Immature natural killer cell (primary cell): Measurements from ENCODE around the gene STK36. TPM values are rescaled to one million over a fixed set of nuclear protein-coding genes. Genes with fewer than 3 reads are reported as not detected.

Source experiments
- DNase-seq, 3 donors: peaks; one replicate each; pipeline ENCODE4 v3.0.0; 2022; ENCODE audit warnings: mixed read lengths in 1 of 3
- H3K27ac Mint-ChIP-seq, 6 donors: one replicate each; pipeline ENCODE4 v1.8.0; 2020; ENCODE audit warnings: mixed read lengths in 6 of 6, mild to moderate bottlenecking in 5 of 6, inconsistent platforms in 4 of 6, moderate library complexity in 3 of 6
- H3K27me3 Mint-ChIP-seq, 3 donors: one replicate each; pipeline ENCODE4 v1.8.0; 2020 to 2021; ENCODE audit warnings: low read depth in 3 of 3, mild to moderate bottlenecking in 3 of 3, mixed read lengths in 3 of 3, moderate library complexity in 3 of 3, inconsistent platforms in 1 of 3
- H3K36me3 Mint-ChIP-seq, 3 donors: one replicate each; pipeline ENCODE4 v1.8.0; 2020; ENCODE audit warnings: mixed read lengths in 3 of 3, inconsistent platforms in 2 of 3, mild to moderate bottlenecking in 2 of 3
- H3K4me1 Mint-ChIP-seq, 2 donors: one replicate each; pipeline ENCODE4 v1.8.0; 2020; ENCODE audit warnings: inconsistent platforms in 2 of 2, mild to moderate bottlenecking in 2 of 2, mixed read lengths in 2 of 2, moderate library complexity in 1 of 2
- H3K4me3 Mint-ChIP-seq, 5 donors: one replicate each; pipeline ENCODE4 v1.8.0; 2020; ENCODE audit warnings: mild to moderate bottlenecking in 5 of 5, mixed read lengths in 5 of 5, inconsistent platforms in 3 of 5, moderate library complexity in 3 of 5
- H3K9me3 Mint-ChIP-seq, 6 donors: one replicate each; pipeline ENCODE4 v1.8.0; 2020; ENCODE audit warnings: mild to moderate bottlenecking in 6 of 6, mixed read lengths in 6 of 6, inconsistent platforms in 4 of 6, moderate library complexity in 3 of 6
- polyA plus RNA-seq, 3 donors: library from polyadenylated mRNA; unstranded; fragments of 300-500 nt; fragmentation: Illumina TruSeq; gene quantifications; one replicate each; pipeline ENCODE4 v1.2.3, GENCODE V29; 2021

The STK36 gene
- polyA plus RNA-seq, 3 donors from 2014 or later: 3.0 to 3.9 (median 3.9) TPM

DNA sequence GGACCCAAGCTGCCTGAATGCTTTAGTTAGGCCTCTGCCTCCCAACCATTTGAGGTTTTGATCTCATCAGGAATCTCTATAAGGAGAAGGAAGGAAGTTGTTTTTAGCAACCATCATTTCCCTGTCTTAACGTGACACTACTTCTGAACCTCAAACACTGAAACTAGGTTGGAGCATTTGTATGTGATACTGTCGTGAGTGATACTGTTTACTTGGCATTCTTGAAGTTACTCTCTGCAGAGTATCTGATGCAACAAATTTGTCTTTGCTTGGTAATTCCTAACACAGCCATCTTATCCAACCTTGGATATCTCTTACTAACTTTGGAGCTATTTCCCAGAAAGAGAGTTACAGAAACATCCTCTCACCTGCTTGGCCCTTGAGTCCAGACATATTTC lies 60.9 kb downstream of the STK36 start:
- Mint-ChIP-seq H3K27ac (no peak overlapping the region), H3K36me3 (peaks cover 9 to 16% (median 12%) of the 10 kb centered on the region in 3 donors)

DNA sequence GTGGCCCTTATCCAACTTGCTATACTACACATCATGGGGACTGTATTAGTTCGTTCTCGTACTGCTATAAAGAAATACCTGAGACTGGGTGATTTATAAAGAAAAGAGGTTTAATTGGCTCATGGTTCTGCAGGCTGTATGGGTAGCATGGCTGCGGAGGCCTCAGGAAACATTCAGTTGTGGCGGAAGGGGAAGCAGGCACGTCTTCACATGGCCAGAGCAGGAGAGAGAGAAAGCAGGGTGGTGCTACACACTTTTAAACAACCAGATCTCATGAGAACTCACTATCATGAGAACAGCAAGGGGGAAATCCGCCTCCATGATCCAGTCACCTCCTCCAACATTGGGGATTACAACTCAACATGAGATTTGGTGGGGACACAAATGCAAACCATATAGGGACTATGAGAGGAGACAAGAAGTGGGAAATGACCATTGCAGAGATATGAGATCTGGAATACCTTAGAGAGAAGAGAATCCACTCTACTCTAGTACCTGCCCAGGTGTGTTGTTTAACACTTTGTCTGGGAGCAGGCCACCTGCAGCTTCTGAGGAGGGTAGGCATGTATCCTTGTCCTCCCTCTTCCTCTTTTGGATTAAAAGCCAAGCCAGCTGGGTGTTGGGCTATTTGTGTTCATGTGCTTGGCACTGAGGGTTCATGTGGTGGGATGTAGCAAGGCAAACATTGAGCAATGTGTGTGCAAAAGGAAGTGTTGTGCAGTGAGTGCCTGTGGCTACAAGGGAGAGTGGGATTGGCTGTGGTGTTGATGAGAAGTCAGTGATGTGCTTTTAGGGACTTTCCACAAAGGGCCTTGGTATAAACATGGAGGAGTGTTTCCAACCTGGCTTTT lies 61.5 kb downstream of the STK36 start:
- DNase-seq: peak in 1 of 3 donors; percentile 5
- H3K4me3 Mint-ChIP-seq: no peak overlapping the region
- H3K27ac Mint-ChIP-seq: peak overlapping the region in 3 of 6 donors; percentile 21 to 31 (median 21)
- peaks cover 12 to 18% (median 15%) of the 10 kb centered on the region in 3 donors for H3K36me3 Mint-ChIP-seq
- peaks cover 17% of the 10 kb centered on the region in 2 donors for H3K4me1 Mint-ChIP-seq
- no peaks in the 10 kb centered on the region for H3K9me3 Mint-ChIP-seq
- peaks cover 0 to 2% (median 0%) of the 10 kb centered on the region in 3 donors for H3K27me3 Mint-ChIP-seq

More for the DNA sequence above, 60.9 kb downstream of the STK36 start:
- peaks cover 0 to 2% (median 0%) of the 10 kb centered on the region in 3 donors for H3K27me3 Mint-ChIP-seq
- DNase-seq: no peak
- H3K4me3 Mint-ChIP-seq: no peak overlapping the region
- H3K4me1 Mint-ChIP-seq: peaks cover 18 to 20% of the 10 kb centered on the region in 2 donors
- peaks cover under 1 to 2% (median under 1%) of the 10 kb centered on the region in 6 donors for H3K9me3 Mint-ChIP-seq

DNA sequence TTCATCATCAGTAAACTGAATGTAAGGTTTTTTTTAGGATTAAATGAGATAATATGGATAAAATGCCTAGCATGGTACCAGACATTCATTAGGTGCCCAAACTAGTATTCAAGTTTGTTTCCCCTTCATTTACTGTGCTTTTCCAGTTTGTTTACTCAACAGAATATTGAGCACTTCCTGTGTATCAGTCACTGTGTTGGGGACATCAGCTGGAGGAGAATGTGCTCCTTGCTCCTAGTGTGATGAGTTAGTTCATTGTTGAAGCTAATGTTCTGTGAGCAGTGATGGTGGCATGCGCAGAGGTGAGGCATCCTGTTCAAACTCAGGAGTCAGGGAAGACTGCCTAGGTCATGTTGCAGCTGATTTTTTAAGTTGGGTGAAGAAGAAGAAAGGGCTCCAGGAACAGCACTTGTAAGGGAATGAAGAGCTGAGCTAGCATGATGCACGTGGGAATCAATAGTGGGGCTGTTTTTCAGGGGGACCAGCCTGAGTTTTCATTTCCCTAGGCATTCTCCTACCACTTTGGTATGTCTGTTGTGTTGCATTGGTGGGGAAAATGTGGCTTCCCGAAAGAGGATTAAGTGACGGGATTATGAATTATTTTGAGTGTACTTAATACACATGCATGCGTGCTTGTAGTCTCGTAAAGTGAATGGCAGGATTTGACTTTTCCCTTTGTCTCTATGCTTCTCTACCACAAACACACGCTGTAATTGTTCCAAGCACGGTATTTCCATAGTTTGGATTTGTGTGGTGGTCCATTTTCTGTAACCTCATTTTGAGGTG lies 62.5 kb downstream of the STK36 start:
- peaks cover 0 to 2% (median 0%) of the 10 kb centered on the region in 3 donors for H3K27me3 Mint-ChIP-seq

DNA sequence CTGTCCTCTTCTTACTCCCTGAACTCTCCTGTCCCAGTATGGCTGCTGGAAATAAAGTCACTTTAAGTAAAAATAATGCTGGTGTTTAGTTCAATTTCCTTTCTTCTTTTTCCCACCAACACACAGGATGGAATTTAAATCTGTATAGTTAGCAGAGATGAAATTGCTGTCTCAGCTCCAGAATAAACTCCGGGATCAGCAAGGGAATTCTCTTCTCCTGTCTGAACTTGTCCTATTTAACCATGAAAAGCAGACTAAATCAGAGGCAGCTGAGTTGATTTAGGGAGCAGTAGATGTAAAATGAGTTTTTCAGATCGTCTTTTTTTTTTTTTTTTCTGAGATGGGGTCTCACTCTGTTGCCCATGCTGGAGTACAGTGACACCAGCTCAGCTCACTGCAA lies 64.6 kb downstream of the STK36 start:
- H3K9me3 Mint-ChIP-seq: no peaks in the 10 kb centered on the region
- peak overlapping the region in 1 of 6 donors; percentile 19 for H3K27ac Mint-ChIP-seq
- H3K27me3 Mint-ChIP-seq: peaks cover 0 to 2% (median 0%) of the 10 kb centered on the region in 3 donors
- H3K36me3 Mint-ChIP-seq: peaks cover 15 to 30% (median 18%) of the 10 kb centered on the region in 3 donors
- no peak overlapping the region for H3K4me3 Mint-ChIP-seq
- DNase-seq: no peak
- H3K4me1 Mint-ChIP-seq: peaks cover 16 to 17% of the 10 kb centered on the region in 2 donors

More for the DNA sequence above, 62.5 kb downstream of the STK36 start:
- Mint-ChIP-seq H3K4me3 (no peak overlapping the region), H3K4me1 (peaks cover 17% of the 10 kb centered on the region in 2 donors), H3K9me3 (no peaks in the 10 kb centered on the region), H3K36me3 (peaks cover 12 to 22% (median 14%) of the 10 kb centered on the region in 3 donors), H3K27ac (peak overlapping the region in 3 of 6 donors; percentile 2 to 32 (median 31))
- no peak for DNase-seq

DNA sequence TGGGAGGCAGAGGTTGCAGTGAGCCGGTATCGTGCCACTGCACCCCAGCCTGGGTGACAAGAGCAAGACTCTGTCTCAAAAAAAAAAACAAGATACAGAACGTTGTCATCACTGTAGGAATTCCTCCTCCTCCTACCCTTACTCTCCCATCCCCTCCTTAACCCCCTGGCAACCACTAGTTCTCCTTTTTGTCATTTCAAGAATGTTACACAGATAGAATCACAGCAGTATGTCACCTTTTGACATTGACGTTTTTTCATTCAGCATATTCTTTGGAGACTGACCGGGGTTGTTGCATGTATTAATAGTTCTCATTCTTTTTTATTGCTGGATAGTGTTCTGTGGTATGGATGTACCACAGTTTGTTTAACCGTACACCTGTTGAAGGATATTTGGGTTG lies 71.2 kb downstream of the STK36 start:
- Mint-ChIP-seq H3K27me3 (peaks cover 0 to 1% (median 0%) of the 10 kb centered on the region in 3 donors), H3K27ac (no peak overlapping the region), H3K9me3 (no peaks in the 10 kb centered on the region), H3K36me3 (peaks cover 39 to 67% (median 43%) of the 10 kb centered on the region in 3 donors), H3K4me1 (no peaks in the 10 kb centered on the region), H3K4me3 (no peak overlapping the region)
- DNase-seq: no peak

DNA sequence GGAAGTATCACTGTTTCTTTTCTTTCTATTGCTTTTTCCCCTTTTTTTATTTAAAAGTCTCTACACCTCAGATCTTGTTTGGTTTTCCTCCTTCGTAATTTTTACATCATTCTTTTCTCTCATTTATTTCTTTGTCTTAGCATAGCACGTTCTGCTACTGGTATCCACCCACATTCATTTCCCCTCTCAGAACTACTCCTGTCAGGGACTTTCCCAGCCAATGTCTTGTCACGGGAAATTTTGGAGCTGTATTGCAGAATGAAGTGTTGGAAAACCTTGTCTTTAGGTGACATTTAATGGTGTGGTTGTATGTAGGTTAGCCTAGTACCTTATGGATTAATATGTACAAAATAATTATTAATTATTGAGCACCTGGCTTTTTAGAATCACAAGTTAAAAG lies 72.7 kb downstream of the STK36 start:
- no peak for DNase-seq
- no peaks in the 10 kb centered on the region for H3K4me1 Mint-ChIP-seq
- peaks cover 37 to 62% (median 43%) of the 10 kb centered on the region in 3 donors for H3K36me3 Mint-ChIP-seq
- no peak overlapping the region for H3K4me3 Mint-ChIP-seq
- no peak overlapping the region for H3K27ac Mint-ChIP-seq
- no peaks in the 10 kb centered on the region for H3K9me3 Mint-ChIP-seq
- H3K27me3 Mint-ChIP-seq: peaks cover 0 to 3% (median 0%) of the 10 kb centered on the region in 3 donors

DNA sequence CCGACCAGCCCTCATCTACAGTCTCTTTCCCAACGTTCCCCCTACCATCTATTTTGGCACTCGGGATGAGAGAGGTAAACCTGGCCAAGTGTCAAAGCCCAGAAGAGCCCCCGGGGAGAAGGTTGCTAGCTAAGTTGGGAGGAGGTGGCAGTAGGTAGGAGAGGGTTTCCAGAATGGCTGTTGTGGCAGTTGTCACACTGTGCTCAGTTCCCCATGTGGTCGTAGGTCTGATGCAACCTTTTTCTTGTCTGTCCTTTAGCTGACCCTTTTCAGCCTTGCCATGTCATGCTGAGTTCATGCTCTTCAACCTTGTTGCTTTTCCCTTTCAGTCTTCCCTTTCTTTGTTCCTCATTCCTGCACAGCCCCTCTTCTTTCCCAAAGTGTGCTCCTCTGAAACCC lies 73.3 kb downstream of the STK36 start:
- H3K9me3 Mint-ChIP-seq: no peaks in the 10 kb centered on the region
- no peak for DNase-seq
- no peak overlapping the region for H3K27ac Mint-ChIP-seq
- H3K4me1 Mint-ChIP-seq: no peaks in the 10 kb centered on the region
- peaks cover 0 to 3% (median 0%) of the 10 kb centered on the region in 3 donors for H3K27me3 Mint-ChIP-seq
- no peak overlapping the region for H3K4me3 Mint-ChIP-seq
- peaks cover 33 to 63% (median 44%) of the 10 kb centered on the region in 3 donors for H3K36me3 Mint-ChIP-seq

DNA sequence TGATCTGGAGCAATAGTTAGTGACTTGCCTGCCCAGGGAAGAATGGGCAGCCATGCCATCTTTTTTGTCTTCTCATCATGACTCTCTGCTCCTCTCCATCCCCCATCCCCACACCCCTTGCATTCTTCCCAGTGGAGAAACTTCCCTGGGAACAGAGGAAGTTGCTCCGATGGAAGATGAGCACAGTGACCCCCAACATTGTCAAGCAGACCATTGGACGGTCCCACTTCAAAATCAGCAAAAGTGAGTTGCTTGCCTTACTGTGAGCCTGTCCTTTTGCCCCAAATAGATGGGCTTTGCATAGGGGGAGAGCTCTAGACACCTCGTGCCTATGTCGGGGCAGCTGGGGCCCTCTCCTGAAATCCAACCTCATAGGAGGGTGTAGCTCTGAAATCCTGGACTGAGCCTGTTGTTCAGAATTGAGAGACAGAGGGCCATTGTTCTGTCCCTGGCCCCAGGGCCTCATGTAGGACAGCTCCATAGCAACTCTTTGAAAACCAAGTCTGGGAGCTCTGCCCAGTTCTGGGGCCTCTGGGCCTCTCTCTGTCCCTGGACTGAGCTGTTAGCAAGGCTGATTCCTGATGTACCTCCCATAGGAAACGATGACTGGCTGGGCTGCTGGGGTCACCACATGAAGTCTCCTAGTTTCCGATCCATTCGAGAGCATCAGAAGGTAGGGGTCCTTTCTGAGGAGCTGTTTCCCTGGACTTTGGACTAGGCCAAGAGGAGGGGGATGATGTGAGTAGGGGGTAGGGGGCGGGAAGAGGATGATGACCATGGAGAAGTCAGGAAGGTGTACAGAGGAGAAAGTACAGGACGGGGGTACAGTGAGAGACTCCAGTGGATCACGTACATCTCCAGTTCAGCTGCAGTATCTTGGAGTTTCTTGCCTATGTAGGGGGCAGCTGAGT lies 73.9 kb downstream of the STK36 start:
- H3K4me1 Mint-ChIP-seq: no peaks in the 10 kb centered on the region
- DNase-seq: no peak
- no peak overlapping the region for H3K27ac Mint-ChIP-seq
- H3K9me3 Mint-ChIP-seq: no peaks in the 10 kb centered on the region
- H3K27me3 Mint-ChIP-seq: peaks cover 0 to 3% (median 0%) of the 10 kb centered on the region in 3 donors
- H3K36me3 Mint-ChIP-seq: peaks cover 35 to 64% (median 50%) of the 10 kb centered on the region in 3 donors
- no peak overlapping the region for H3K4me3 Mint-ChIP-seq

DNA sequence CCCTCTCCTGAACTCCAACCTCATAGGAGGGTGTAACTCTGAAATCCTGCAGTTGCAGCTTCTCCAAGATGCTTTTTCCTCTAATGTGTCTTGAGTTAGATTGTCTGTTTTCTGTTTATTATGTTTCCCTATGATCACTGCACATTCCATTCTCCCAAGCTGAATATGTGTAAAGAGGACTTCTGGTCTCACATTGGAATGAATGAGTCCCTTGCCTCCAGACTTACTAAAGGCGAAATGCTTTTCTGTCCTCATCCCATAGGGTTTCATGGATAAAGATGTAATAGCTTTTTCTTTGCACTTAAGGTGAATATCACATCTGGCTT lies 74.5 kb downstream of the STK36 start:
- no peak for DNase-seq
- no peaks in the 10 kb centered on the region for H3K9me3 Mint-ChIP-seq
- H3K36me3 Mint-ChIP-seq: peaks cover 35 to 67% (median 50%) of the 10 kb centered on the region in 3 donors
- H3K4me3 Mint-ChIP-seq: no peak overlapping the region
- H3K4me1 Mint-ChIP-seq: no peaks in the 10 kb centered on the region
- no peak overlapping the region for H3K27ac Mint-ChIP-seq
- peaks cover 0 to 3% (median 0%) of the 10 kb centered on the region in 3 donors for H3K27me3 Mint-ChIP-seq

DNA sequence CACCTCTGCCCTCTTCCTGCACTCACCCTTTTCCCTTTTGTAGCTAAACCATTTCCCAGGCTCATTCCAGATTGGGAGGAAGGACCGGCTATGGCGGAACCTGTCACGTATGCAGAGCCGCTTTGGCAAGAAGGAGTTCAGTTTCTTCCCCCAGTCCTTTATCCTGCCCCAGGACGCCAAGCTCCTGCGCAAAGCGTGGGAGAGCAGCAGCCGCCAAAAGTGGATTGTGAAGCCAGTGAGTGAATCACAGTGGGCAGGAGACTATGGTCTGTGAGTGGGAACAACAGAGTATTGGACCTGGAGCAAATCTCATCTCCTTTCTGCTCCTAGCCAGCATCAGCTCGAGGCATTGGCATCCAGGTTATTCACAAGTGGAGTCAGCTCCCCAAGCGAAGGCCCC lies 75.1 kb downstream of the STK36 start:
- no peaks in the 10 kb centered on the region for H3K9me3 Mint-ChIP-seq
- no peak overlapping the region for H3K4me3 Mint-ChIP-seq
- no peak for DNase-seq
- no peak overlapping the region for H3K27ac Mint-ChIP-seq
- no peaks in the 10 kb centered on the region for H3K4me1 Mint-ChIP-seq
- H3K36me3 Mint-ChIP-seq: peaks cover 35 to 69% (median 50%) of the 10 kb centered on the region in 3 donors
- peaks cover 0 to 3% (median 0%) of the 10 kb centered on the region in 3 donors for H3K27me3 Mint-ChIP-seq

DNA sequence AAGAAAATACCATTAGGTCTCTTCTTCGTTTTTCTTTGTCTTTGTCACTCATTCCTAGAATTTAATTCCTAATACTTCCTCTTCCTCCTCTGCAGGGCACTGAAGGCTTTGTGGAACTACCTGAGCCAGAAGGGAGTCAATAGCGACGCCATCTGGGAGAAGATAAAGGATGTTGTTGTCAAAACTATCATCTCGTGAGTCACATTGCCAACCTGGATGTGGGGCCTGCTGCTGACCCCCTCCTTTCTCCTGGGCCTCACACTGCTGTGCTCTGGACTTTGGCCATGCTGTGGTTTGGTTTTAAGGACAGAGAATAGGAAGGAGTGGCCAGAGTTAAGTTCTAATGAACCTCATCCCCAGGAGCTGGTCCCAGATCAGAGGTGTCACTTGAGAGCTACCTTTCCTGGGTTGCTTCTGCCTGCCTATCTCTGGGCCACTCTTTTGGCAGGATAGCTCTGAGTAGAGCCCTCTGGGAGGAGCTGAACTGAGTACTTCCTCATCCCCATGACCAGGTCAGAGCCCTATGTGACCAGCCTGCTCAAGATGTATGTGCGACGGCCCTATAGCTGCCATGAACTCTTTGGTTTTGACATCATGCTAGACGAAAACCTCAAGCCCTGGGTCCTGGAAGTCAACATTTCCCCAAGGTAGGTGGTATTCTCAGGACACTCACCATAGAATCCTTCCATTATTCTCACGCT lies 77.0 kb downstream of the STK36 start:
- Mint-ChIP-seq H3K9me3 (no peaks in the 10 kb centered on the region), H3K36me3 (peaks cover 45 to 75% (median 55%) of the 10 kb centered on the region in 3 donors), H3K4me1 (no peaks in the 10 kb centered on the region), H3K27me3 (peaks cover 0 to 3% (median 0%) of the 10 kb centered on the region in 3 donors), H3K27ac (no peak overlapping the region), H3K4me3 (no peak overlapping the region)
- no peak for DNase-seq
